Putamen (tissue), 1 donor: ENCODE results near the gene CSMD2.

Experiments used
- DNase-seq: peaks from one replicate; pipeline ENCODE4 v3.0.0-alpha.2; 2016; ENCODE audit warnings: low spot score

The CSMD2 gene

DNA sequence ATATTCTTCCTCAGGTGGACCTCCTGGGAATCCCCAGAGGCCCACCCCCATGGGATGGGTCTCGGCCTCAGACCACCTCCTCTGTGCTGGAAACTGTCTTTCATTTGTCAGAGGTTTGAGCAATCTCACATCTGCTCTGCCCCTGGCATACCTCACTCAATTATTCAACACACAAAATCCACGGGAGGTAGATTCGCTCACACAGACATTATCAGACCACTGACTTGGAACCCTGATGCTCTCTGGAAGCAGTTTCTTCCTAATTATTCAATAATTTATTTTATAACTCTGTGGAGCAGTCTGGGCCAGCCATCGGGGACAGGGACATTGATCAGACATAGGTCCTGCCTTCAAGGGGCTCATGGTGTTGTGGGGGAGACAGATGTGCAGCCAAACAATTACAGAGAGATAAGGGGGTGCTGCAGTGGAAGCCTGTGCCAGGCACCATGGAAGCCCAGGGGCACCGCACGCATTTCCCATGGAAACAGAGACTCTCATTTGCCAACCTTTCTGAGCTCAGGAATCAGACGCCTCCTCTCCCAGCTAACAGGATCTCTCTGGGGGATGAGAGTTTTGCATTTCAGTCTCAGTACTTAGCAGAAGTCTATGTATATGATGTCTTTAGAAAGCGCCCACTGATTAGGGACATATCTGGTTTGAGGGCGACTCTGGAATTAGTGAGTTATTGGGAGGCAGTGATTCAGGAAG lies 204.7 kb downstream of the CSMD2 start:
- DNase-seq, result peak; percentile 57

DNA sequence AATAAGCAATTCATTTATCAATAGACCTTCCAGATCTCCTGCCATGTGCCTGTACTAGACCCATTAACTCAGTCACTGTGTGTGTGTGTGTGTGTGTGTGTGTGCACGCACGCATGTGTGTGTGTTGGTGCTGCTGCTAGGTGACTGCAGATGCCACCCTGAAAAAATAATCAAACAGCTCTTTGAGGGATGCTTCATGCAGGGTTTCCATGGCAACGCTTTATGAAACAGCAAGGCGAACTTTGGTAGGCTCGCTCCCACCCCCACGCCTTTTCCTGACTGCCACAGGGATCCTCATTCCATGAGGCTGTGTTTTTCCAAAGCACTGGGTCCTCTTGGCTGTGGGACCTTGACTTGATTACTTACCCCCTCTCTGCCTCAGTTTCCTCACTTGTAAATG lies 207.2 kb downstream of the CSMD2 start:
- DNase-seq, result peak; percentile 69

- no peak for DNase-seq
Observed at GRCh38 chr1:33955096-33955495, 209.9 kb downstream of the CSMD2 start.

GRCh38 chr1:33949570-33949969 lies 215.5 kb downstream of the CSMD2 start:
- no peak for DNase-seq

- no peak for DNase-seq
Observed at GRCh38 chr1:33948291-33948690, 216.7 kb downstream of the CSMD2 start.

DNA sequence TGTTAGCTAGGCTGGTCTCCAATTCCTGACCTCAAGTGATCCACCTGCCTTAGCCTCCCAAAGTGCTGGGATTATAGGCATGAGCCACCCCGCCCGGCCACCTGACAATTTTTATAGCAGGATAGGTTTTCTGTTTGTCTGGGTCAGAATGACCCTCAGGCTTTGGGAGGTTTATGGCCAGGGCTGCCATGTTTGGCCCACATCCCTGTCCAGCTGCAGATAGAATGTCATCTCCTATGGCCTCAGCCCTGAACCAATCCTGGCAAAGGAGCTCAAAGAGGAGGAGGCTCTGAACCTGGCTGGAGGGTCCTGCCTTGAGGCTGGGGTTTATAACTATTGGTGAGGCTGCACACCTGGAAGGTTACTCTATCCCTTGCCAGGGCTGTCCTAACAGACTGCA lies 218.2 kb downstream of the CSMD2 start:
- no peak for DNase-seq

DNA sequence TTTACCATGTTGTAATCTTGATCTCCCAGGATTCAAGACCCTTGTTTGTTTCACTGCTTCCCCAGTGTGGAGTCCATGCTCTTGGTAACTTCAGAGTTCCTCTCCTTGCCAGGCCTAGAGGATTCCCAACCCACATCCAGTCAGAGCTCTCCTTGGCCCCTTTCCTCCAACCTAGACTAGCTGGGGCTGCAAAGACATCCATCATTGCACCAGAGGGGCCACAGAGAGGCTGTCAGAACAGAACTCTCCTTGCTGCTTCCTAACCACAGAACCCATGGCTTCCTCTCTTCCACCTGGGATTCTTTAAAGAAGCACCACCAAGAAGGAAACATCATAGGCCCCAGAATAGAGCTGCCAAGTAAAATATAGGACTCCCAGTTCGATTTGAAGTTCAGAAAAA lies 220.2 kb downstream of the CSMD2 start:
- DNase-seq, result no peak

DNA sequence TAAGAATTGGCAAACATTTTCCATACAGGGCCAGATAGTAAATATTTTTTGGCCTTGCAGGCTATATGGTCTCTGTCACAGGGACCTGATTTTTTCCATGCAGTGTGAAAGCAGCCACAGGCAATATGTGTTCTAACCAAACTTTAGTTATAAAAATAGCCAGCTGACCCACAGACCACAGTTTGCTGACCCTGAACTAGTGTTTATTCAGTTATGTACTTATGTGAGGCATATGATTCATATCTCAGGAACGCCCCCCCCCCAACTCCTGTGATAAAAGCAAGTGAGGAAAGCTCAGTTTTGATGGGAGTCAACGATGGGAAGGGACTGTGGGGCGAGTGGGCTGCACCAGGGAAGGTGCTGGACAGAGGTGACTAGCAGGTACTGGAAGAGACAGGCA lies 221.1 kb downstream of the CSMD2 start:
- DNase-seq, result no peak

DNA sequence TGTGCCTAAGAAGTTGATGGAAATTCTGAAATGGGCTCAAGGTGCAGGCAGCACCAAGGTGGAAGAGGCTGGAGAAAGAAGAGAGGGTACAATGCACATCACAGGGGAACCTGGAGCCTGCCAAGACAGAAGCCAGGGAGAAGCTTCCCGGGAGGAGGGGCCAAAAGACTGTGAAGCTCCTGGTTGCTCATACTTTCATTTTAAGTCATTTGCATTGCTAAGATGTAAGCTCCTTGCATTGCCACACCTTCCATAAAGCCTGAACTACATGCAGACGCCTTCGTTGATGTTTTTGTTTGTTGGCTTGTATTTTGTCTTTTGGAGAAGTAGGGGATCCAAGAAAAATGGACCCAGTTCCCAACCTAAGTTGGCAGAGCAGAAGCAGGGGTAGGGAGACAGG lies 232.2 kb downstream of the CSMD2 start:
- no peak for DNase-seq

GRCh38 chr1:33931111-33931475 lies 233.9 kb downstream of the CSMD2 start:
- DNase-seq, result no peak

DNA sequence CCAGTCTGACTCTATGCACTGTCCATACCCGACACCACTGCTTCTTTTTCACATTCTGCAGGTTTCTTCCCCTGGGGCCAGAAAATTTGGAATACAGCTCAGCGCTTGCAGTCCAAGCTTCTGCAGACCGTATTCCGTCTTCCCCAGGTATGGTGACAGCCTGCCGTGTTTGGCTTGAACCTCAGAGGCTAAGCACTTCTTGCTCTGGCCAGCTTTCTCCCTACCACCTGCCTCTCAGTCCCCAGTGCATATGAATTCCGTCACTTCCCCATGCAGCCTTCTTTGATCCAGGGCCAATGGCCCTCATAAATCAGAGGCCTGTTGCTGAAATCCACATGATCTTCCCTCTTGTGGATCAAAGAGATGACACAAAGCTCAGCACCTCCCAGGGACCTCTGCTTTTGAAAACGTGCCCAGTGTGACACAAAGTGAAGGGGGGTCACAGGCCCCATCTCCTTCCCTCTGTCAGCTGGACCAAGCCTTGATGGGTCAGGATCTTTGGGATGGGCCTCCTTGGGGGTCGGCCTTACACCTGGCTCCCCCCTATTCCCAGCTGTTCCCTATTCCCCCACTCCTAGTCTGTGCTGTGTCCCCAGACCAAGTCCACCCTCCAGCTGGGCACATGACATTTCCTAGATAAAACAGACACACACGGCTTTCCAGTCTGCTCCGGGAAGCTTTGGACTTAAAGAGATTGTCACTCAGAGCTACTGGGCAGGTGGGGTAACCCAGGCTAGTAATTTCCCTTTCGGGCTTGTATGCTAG lies 234.5 kb downstream of the CSMD2 start:
- no peak for DNase-seq

DNA sequence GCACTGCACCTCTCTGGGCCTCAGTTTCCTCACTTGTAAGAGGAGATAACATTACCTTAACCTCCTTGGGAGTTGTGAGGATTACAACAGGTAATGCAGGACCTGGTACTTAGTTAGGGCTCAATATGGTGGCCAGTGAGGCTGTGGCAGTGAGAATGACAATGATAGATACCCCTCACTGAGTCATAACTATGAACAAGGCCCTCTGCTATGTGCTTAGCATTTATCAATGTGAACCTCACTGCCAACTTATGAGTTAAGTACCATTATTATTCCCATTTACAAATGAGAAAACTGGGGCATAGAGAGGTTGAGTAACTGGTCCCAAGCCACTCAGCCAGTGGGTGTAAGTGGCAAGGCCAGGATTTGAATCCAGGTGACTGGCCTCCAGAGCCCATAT lies 236.8 kb downstream of the CSMD2 start:
- DNase-seq, result no peak

GRCh38 chr1:33927721-33928120 lies 237.3 kb downstream of the CSMD2 start:
- DNase-seq, result no peak

DNA sequence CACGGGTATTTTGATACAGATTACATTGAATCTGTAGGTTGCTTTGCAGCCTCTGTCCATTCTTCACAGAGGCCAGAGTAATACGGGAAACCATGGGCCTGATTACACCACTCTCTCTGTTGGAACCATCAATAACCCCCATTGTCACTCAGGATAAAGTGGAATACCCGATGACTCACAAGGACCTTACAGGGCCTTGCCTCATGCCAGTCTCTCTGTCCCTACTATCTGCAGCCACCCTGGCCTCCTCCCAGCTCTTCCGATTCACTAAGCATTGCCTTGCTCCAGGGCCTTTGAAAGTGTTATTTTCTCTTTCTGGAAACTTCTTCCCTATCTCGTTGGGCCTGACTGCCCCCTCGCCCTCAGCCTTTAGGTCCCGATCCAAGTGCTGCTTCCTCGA lies 239.4 kb downstream of the CSMD2 start:
- DNase-seq, result peak; percentile 76

DNA sequence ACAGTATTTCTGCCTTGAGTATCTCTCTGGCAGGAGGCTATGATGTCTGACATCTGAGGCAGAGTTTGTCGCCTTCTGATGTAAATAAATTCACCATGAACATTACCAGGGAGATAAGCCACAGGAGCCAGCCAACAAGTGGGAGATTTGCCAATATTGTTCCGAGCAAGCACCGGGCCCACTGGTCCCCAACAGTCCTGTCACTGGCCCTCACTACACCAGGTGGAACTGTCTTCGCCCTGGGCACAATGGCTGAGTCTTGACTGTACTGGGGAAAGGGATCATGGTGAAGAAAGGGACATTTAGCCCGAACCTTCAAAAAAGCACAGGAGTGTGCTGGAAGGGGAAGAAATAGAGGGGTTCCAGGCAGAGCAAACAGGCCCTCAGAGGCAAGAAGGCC lies 243.7 kb downstream of the CSMD2 start:
- no peak for DNase-seq

DNA sequence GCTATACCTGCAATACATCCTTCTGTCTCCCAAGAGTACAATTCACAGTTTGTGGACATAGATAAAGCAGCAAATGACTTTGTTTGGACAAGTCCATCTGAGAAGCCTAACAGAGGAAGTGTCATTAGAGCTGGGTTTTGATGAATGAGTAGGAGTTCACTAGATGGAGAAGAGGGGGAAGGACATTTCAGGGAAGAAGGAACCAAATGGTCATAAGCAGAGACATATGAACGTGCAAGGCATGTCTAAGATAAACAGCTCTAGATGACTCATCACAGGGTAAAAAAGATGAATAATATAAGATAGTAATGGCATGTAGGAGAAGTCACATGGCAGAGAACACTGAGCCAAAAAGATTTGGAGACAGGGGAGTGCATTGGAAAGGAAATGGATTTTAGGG lies 246.7 kb downstream of the CSMD2 start:
- DNase-seq, result no peak

GRCh38 chr1:33916786-33917185 lies 248.2 kb downstream of the CSMD2 start:
- peak; percentile 38 for DNase-seq

GRCh38 chr1:33914531-33914930 lies 250.5 kb downstream of the CSMD2 start:
- DNase-seq, result no peak

DNA sequence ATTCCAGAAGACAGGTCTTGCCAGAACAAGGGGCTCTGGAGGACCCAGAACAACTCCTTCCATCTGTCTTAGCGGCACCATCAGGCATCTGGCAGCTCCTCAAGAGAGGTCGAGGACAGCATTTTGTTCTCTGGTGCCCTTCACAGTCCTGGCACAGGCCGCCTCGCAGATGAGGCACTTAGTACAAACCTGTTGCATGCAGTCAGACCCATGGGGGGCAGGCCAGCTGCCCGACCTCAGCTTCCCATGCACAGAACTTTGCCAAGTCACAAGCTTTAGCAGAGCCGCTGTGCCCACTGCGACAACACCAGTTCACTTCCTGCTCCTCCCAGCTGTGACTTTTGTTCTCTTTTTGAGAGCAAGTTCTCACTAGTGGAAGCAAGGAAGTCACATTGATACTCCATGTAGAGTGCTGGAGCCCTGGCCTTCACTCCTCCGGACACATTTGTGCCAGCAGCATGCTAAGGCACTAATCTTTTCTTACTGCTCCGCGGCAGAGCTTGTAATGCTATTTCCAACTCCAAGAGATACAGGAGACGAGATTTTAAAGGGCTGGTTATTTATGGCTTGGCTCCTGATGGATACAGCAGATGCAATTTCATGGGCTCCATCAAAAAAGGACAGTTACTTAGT lies 256.6 kb downstream of the CSMD2 start:
- no peak for DNase-seq

DNA sequence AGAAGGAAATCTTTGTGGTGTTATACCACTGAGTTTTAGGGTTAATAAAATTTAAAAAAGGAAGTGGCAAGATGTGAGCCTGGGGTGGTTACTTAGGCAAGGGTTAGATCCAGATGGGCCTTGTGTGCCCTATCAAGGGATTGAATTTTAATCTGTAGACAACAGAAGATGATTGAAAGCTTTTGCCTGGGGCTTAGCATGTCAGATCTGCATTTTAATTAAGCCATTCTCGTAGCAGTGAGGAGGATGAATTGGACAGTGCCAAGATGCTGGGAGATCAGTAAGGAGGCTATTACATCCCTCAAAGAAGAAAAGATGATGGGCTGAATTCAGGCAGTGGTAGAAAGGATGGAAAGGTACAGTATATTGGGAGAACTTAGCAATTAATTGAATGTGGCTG lies 258.9 kb downstream of the CSMD2 start:
- DNase-seq, result no peak

GRCh38 chr1:33905241-33905640 lies 259.8 kb downstream of the CSMD2 start:
- DNase-seq, result no peak

GRCh38 chr1:33903210-33903589 lies 261.8 kb downstream of the CSMD2 start:
- no peak for DNase-seq

DNA sequence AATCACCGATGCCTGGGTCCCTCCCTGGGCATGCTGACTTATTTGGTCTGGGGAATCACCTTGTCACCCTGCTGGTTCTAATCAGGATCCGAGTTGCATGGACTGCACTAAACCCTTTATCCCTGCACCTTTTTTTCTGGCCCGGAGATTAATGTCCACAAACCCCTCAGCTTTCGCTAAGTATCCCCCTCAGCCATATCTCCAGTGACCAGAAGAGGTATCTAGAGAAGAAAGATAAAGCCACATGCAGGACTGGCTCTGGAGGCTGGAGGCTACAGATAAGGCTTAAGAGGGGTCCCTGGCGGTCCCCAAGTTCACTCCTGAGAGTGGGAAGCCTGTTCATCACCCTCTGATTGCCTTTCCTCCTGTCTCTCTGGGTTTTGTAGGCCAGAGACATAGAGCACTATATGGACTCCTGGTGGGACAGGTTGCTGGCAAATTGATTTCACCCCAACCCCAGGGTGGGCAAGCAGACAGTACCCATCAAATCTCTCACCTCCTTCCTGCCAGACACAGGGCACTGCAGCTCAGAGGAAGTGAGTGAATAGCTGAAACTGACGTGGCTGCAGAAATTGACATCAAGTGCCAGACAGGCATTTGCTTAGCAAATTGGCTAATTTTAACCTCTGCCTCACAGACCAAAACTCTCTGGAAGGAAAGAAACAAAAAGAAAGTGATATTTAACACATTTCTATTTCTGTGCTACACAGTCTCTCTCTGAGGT lies 262.4 kb downstream of the CSMD2 start:
- DNase-seq, result no peak
